GM19240 (cell line): Measurements from ENCODE around the gene TMEM178A.
"Not testable (repeated sequence)": the region's sequence is repeated elsewhere in the genome, so short reads cannot be mapped to it uniquely, and the experiment has no call there.

Source experiments
- DNase-seq: peaks from one replicate; pipeline ENCODE4 v3.0.0; 2011; ENCODE audit warnings: low spot score; ENCODE audit not compliant: insufficient read length

Gene TMEM178A

GRCh38 chr2:39647104-39647765 lies 18.5 kb upstream of the TMEM178A start:
- DNase-seq: no peak

GRCh38 chr2:39648580-39648979 lies 17.1 kb upstream of the TMEM178A start:
- DNase-seq: no peak

GRCh38 chr2:39649511-39649910 lies 16.2 kb upstream of the TMEM178A start:
- DNase-seq: no peak

- no peak for DNase-seq
These were observed 15.2 kb upstream of the TMEM178A start for GRCh38 chr2:39650468-39650867.

GRCh38 chr2:39656215-39656614 lies 9.5 kb upstream of the TMEM178A start:
- DNase-seq: not testable (repeated sequence)

GRCh38 chr2:39657287-39657937 lies 8.3 kb upstream of the TMEM178A start:
- no peak for DNase-seq

GRCh38 chr2:39658371-39658770 lies 7.3 kb upstream of the TMEM178A start:
- DNase-seq: no peak

GRCh38 chr2:39659765-39660611 lies 5.7 kb upstream of the TMEM178A start:
- no peak for DNase-seq

GRCh38 chr2:39660612-39661236 lies 5.0 kb upstream of the TMEM178A start:
- no peak for DNase-seq

GRCh38 chr2:39661826-39662225 lies 3.9 kb upstream of the TMEM178A start:
- no peak for DNase-seq

- no peak for DNase-seq
These were observed 2.4 kb upstream of the TMEM178A start for GRCh38 chr2:39663187-39663930.

GRCh38 chr2:39664232-39664887 lies 1.4 kb upstream of the TMEM178A start:
- DNase-seq: no peak

- no peak for DNase-seq
These were observed 677 bp upstream of the TMEM178A start for GRCh38 chr2:39664888-39665591.

GRCh38 chr2:39666491-39667101 lies 879 bp downstream of the TMEM178A start:
- DNase-seq: no peak

GRCh38 chr2:39667104-39667885 lies 1.6 kb downstream of the TMEM178A start:
- DNase-seq: no peak

GRCh38 chr2:39667886-39668276 lies 2.2 kb downstream of the TMEM178A start:
- no peak for DNase-seq

GRCh38 chr2:39668576-39669080 lies 2.9 kb downstream of the TMEM178A start:
- DNase-seq: no peak

GRCh38 chr2:39671604-39672003 lies 5.9 kb downstream of the TMEM178A start:
- DNase-seq: no peak

GRCh38 chr2:39673018-39673417 lies 7.3 kb downstream of the TMEM178A start:
- DNase-seq: no peak
